HEK293 (cell line): ENCODE data around the gene HIPK1.

Source experiments
- AEBP2 ChIP-seq: fragments of 450-650 bp; formaldehyde crosslinking; IDR thresholded peaks from 2 replicates; pipeline ENCODE4 v1.5.1; 2016; ENCODE audit warnings: missing biosample characterization, missing genetic modification characterization, borderline replicate concordance
- HOXC10 ChIP-seq: sonication (generic); formaldehyde crosslinking; IDR thresholded peaks from 2 replicates; pipeline ENCODE4 v1.8.1; 2023; ENCODE audit warnings: mild to moderate bottlenecking, missing genetic modification reagents
- PRDM1 ChIP-seq: fragments of 450-650 bp; formaldehyde crosslinking; IDR thresholded peaks from 2 replicates; pipeline ENCODE4; 2016; ENCODE audit warnings: missing biosample characterization, missing genetic modification characterization
- PRDM4 ChIP-seq: fragments of 450-650 bp; formaldehyde crosslinking; IDR thresholded peaks from 2 replicates; pipeline ENCODE4 v1.5.1; 2017; ENCODE audit warnings: missing biosample characterization, missing genetic modification characterization
- RBAK ChIP-seq: fragments of 450-650 bp; formaldehyde crosslinking; IDR thresholded peaks from 2 replicates; pipeline ENCODE4 v1.5.1; 2016; ENCODE audit warnings: missing biosample characterization, missing genetic modification characterization
- TCF7L2 ChIP-seq: IDR thresholded peaks from 2 replicates; pipeline ENCODE4 v1.6.1; 2011; ENCODE audit warnings: low read depth, mild to moderate bottlenecking, inconsistent platforms, low read length, moderate library complexity, borderline replicate concordance
- TSHZ1 ChIP-seq: fragments of 450-650 bp; formaldehyde crosslinking; IDR thresholded peaks from 2 replicates; pipeline ENCODE4 v1.5.1; 2016; ENCODE audit warnings: missing biosample characterization, missing genetic modification characterization, borderline replicate concordance
- ZBTB7A ChIP-seq: fragments of 450-650 bp; formaldehyde crosslinking; IDR thresholded peaks from 2 replicates; pipeline ENCODE4 v1.5.1; 2016; ENCODE audit warnings: low read depth, missing biosample characterization, missing genetic modification characterization
- ZNF138 ChIP-seq: fragments of 450-650 bp; formaldehyde crosslinking; IDR thresholded peaks from 2 replicates; pipeline ENCODE4 v1.5.1; 2016; ENCODE audit warnings: missing biosample characterization, missing genetic modification characterization, borderline replicate concordance
- ZNF157 ChIP-seq: fragments of 450-650 bp; formaldehyde crosslinking; IDR thresholded peaks from 2 replicates; pipeline ENCODE4 v1.5.1; 2016; ENCODE audit warnings: missing biosample characterization, missing genetic modification characterization
- ZNF174 ChIP-seq: fragments of 450-650 bp; formaldehyde crosslinking; IDR thresholded peaks from 2 replicates; pipeline ENCODE4 v1.5.0; 2017; ENCODE audit warnings: missing biosample characterization, mild to moderate bottlenecking, missing genetic modification characterization
- ZNF248 ChIP-seq: fragments of 450-650 bp; formaldehyde crosslinking; IDR thresholded peaks from 2 replicates; pipeline ENCODE4 v1.5.1; 2017; ENCODE audit warnings: missing biosample characterization, missing genetic modification characterization
- ZNF324 ChIP-seq: fragments of 450-650 bp; formaldehyde crosslinking; IDR thresholded peaks from 2 replicates; pipeline ENCODE4 v1.5.1; 2016; ENCODE audit warnings: missing biosample characterization, missing genetic modification characterization
- ZNF366 ChIP-seq: fragments of 450-650 bp; formaldehyde crosslinking; conservative IDR thresholded peaks from 2 replicates; pipeline ENCODE4 v1.5.1; 2016; ENCODE audit warnings: missing biosample characterization, missing genetic modification characterization
- ZNF391 ChIP-seq: fragments of 450-650 bp; formaldehyde crosslinking; IDR thresholded peaks from 2 replicates; pipeline ENCODE4 v1.5.1; 2016; ENCODE audit warnings: low read depth, missing biosample characterization, missing genetic modification characterization, borderline replicate concordance
- ZNF449 ChIP-seq: fragments of 450-650 bp; formaldehyde crosslinking; IDR thresholded peaks from 2 replicates; pipeline ENCODE4 v1.5.1; 2017; ENCODE audit warnings: missing biosample characterization, mild to moderate bottlenecking, missing genetic modification characterization, moderate library complexity
- ZNF473 ChIP-seq: fragments of 450-650 bp; formaldehyde crosslinking; IDR thresholded peaks from 2 replicates; pipeline ENCODE4 v1.5.1; 2017; ENCODE audit warnings: missing biosample characterization, missing genetic modification characterization
- ZNF529 ChIP-seq: fragments of 450-650 bp; formaldehyde crosslinking; IDR thresholded peaks from 2 replicates; pipeline ENCODE4 v1.5.1; 2017; ENCODE audit warnings: missing genetic modification characterization, missing biosample characterization; ENCODE audit not compliant: insufficient replicate concordance
- ZNF530 ChIP-seq: fragments of 450-650 bp; formaldehyde crosslinking; IDR thresholded peaks from 2 replicates; pipeline ENCODE4 v1.5.1; 2016; ENCODE audit warnings: low read depth, missing biosample characterization, missing genetic modification characterization
- ZNF549 ChIP-seq: fragments of 450-650 bp; IDR thresholded peaks from 2 replicates; pipeline ENCODE4 v1.5.1; 2018; ENCODE audit warnings: missing biosample characterization, missing genetic modification characterization, mild to moderate bottlenecking, inconsistent platforms, moderate library complexity
- ZNF561 ChIP-seq: fragments of 450-650 bp; IDR thresholded peaks from 2 replicates; pipeline ENCODE4 v1.5.1; 2018; ENCODE audit warnings: missing biosample characterization, missing genetic modification characterization, borderline replicate concordance
- ZNF571 ChIP-seq: fragments of 450-650 bp; formaldehyde crosslinking; IDR thresholded peaks from 2 replicates; pipeline ENCODE4 v1.5.0; 2017; ENCODE audit warnings: missing biosample characterization, missing genetic modification characterization
- ZNF580 ChIP-seq: fragments of 450-650 bp; formaldehyde crosslinking; IDR thresholded peaks from 2 replicates; pipeline ENCODE4 v1.5.1; 2016; ENCODE audit warnings: missing biosample characterization, missing genetic modification characterization
- ZNF596 ChIP-seq: fragments of 450-650 bp; IDR thresholded peaks from 2 replicates; pipeline ENCODE4 v1.5.0; 2018; ENCODE audit warnings: missing biosample characterization, mild to moderate bottlenecking, missing genetic modification characterization, moderate library complexity
- ZNF660 ChIP-seq: fragments of 450-650 bp; IDR thresholded peaks from 2 replicates; pipeline ENCODE4 v1.5.1; 2018; ENCODE audit warnings: missing biosample characterization, mild to moderate bottlenecking, missing genetic modification characterization
- ZNF768 ChIP-seq: fragments of 450-650 bp; formaldehyde crosslinking; IDR thresholded peaks from 2 replicates; pipeline ENCODE4 v1.5.1; 2018; ENCODE audit warnings: missing biosample characterization, mild to moderate bottlenecking, missing genetic modification characterization
- ZNF776 ChIP-seq: fragments of 450-650 bp; formaldehyde crosslinking; IDR thresholded peaks from 2 replicates; pipeline ENCODE4 v1.5.0; 2017; ENCODE audit warnings: missing biosample characterization, missing genetic modification characterization, borderline replicate concordance
- ZNF777 ChIP-seq: fragments of 450-650 bp; formaldehyde crosslinking; IDR thresholded peaks from 2 replicates; pipeline ENCODE4 v1.5.1; 2017; ENCODE audit warnings: missing biosample characterization, missing genetic modification characterization, borderline replicate concordance
- ZSCAN23 ChIP-seq: fragments of 450-650 bp; formaldehyde crosslinking; IDR thresholded peaks from 2 replicates; pipeline ENCODE4 v1.5.1; 2016; ENCODE audit warnings: missing biosample characterization, missing genetic modification characterization
- ZSCAN5A ChIP-seq: fragments of 450-650 bp; formaldehyde crosslinking; IDR thresholded peaks from 2 replicates; pipeline ENCODE4 v1.5.1; 2016; ENCODE audit warnings: missing biosample characterization, missing genetic modification characterization

HIPK1 gene

GRCh38 chr1:113991467-113991997 lies 62.4 kb downstream of the HIPK1 start (continued):
- peak; percentile 93 for TF ChIP-seq PRDM4 (tag by site-specific recombination)
- no peak for TF ChIP-seq ZBTB7A (tag by site-specific recombination)
- TF ChIP-seq ZNF174 (tag by site-specific recombination) = no peak
- no peak for TF ChIP-seq ZNF529 (tag by site-specific recombination)
- no peak for TF ChIP-seq ZNF768 (tag by site-specific recombination)
- no peak for TF ChIP-seq ZNF248
- TF ChIP-seq RBAK = no peak
- no peak for TF ChIP-seq ZNF473 (tag by site-specific recombination)
- no peak for TF ChIP-seq ZNF530
- TF ChIP-seq ZNF777 (tag by site-specific recombination) = no peak
- no peak for TF ChIP-seq PRDM1 (tag by site-specific recombination)
- TF ChIP-seq AEBP2 (tag by site-specific recombination) = no peak
- TF ChIP-seq ZNF549 (tag by site-specific recombination) = no peak
- no peak for TF ChIP-seq ZNF776 (tag by site-specific recombination)
- no peak for TF ChIP-seq HOXC10 (CRISPR knock-in tag)
- TF ChIP-seq ZNF391 (tag by site-specific recombination) = no peak
- TF ChIP-seq ZNF157 = no peak
- TF ChIP-seq ZNF449 (tag by site-specific recombination) = no peak
- no peak for TF ChIP-seq ZSCAN5A
- no peak for TF ChIP-seq ZNF571
- no peak for TF ChIP-seq ZNF138
- TF ChIP-seq ZNF596 (tag by site-specific recombination) = no peak; the same call in 1 of the 2 replicates
- peak; percentile 92 for TF ChIP-seq ZNF580 (tag by site-specific recombination)
- no peak for TF ChIP-seq ZNF324 (tag by site-specific recombination)
- TF ChIP-seq ZNF660 (tag by site-specific recombination) = no peak
- TF ChIP-seq ZNF561 (tag by site-specific recombination) = no peak
- peak; percentile 77 for TF ChIP-seq TCF7L2
- no peak for TF ChIP-seq ZSCAN23
- peak; percentile 84 for TF ChIP-seq ZNF366 (tag by site-specific recombination)
- 0 out of 2 replicates have a peak, but pooled peaks have one; percentile 12 for TF ChIP-seq TSHZ1 (tag by site-specific recombination)
